Memory B cell (primary cell): ENCODE data around the gene PPP2R2C.

ENCODE experiments used
- ATAC-seq: fragments of 150-1000 bp; cut with Tn5 transposase; 2 replicates; pipeline ENCODE4 v1.10.0; 2021; ENCODE audit warnings: low read depth, mild to moderate bottlenecking, moderate library complexity
- DNase-seq, 2 donors: peaks; one replicate each; pipeline ENCODE4 v3.0.0; 2022; ENCODE audit warnings: low spot score in 2 of 2
- H3K27ac Mint-ChIP-seq: one replicate; pipeline ENCODE4 v1.8.0; 2022; ENCODE audit warnings: mild to moderate bottlenecking, moderate library complexity, mixed read lengths
- H3K27me3 Mint-ChIP-seq: one replicate; pipeline ENCODE4 v1.8.0; 2022; ENCODE audit warnings: mixed read lengths
- H3K36me3 Mint-ChIP-seq: one replicate; pipeline ENCODE4 v1.8.0; 2022; ENCODE audit warnings: mild to moderate bottlenecking, mixed read lengths
- H3K4me1 Mint-ChIP-seq: one replicate; pipeline ENCODE4 v1.8.0; 2022; ENCODE audit warnings: mixed read lengths
- H3K4me3 Mint-ChIP-seq: one replicate; pipeline ENCODE4 v1.8.0; 2022; ENCODE audit warnings: mild to moderate bottlenecking, moderate library complexity, mixed read lengths
- H3K9me3 Mint-ChIP-seq: one replicate; pipeline ENCODE4 v1.8.0; 2022; ENCODE audit warnings: mixed read lengths

The PPP2R2C gene

DNA sequence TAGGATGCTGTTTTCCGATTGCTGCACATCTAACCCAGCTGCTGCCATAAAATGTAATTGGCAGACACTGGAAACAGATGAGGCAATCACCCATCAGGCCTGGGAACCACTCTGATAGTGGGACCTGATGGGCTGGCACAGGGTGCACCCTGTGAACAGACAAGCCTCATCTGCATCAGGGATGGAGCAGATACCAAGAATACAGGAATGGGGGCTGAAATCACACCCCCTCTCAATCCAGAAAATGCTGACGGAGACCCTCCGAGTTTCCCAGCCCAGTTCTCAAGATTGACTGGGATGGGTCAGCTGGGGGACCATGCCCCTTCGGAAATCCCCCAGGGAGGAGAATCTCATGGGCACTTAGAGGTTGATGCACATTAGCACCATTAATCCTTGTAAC lies 28.8 kb upstream of the PPP2R2C start:
- ATAC-seq (no peak), DNase-seq (no peak)
- Mint-ChIP-seq H3K4me1 (no peaks in the 10 kb centered on the region), H3K36me3 (peaks cover 2% of the 10 kb centered on the region), H3K27me3 (peaks cover 14% of the 10 kb centered on the region), H3K9me3 (peaks cover 6% of the 10 kb centered on the region), H3K4me3 (no peak overlapping the region), H3K27ac (no peak overlapping the region)

DNA sequence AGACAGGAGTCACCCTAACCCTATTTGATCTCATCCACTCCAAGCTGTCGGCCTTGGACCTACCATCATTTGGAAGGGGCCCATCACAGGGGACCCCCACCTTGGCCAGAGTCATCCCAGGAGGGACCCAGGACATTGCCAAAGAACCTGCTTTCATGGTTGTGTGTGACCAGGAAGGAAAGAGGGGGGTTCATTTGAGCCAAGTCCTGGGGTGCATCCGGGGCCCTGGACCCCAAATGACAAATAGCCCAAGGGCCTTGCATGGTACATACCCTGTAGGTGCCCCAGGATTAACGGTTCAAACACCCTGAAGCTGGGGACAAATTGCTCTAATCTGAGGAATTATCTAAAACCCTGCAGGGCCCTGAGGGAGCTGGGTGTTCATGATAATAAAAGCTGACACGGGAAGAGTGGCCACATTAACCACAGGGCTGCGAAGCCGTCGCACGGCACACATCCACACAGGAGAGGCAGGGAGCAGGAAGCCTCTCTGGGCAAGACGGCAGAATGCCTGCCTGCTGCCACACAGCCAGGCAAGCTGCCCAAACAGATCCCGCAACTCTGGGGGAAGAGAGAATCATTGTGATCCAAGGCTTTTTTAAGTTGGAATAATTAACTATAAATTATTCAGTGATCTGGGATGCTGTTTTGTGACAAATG lies 28.2 kb upstream of the PPP2R2C start:
- peaks cover 6% of the 10 kb centered on the region for H3K9me3 Mint-ChIP-seq
- H3K36me3 Mint-ChIP-seq = peaks cover 2% of the 10 kb centered on the region
- no peak overlapping the region for H3K27ac Mint-ChIP-seq
- DNase-seq = no peak
- no peak overlapping the region for H3K4me3 Mint-ChIP-seq
- no peaks in the 10 kb centered on the region for H3K4me1 Mint-ChIP-seq
- H3K27me3 Mint-ChIP-seq = peaks cover 14% of the 10 kb centered on the region
- ATAC-seq = no peak

DNA sequence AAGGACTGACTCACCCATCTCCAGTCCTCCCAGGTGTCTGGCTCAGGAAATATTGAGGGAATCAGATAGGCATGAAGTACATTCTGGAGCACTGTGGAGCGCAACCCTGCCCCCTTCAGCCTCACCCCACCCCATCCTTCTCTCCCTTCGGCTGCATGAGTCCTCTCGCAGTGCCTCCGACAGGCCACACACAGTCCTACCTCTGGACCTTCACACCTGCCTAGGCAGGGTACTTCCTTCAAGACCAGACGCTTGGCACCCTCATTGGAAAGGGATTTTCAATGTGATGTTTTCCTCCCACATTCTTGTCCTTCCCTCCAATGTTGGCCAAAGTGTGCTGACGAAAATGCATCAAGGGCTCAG lies 26.8 kb upstream of the PPP2R2C start:
- peaks cover 17% of the 10 kb centered on the region for H3K27me3 Mint-ChIP-seq
- H3K9me3 Mint-ChIP-seq = peaks cover 5% of the 10 kb centered on the region
- no peak overlapping the region for H3K27ac Mint-ChIP-seq
- no peak for DNase-seq
- ATAC-seq = no peak
- no peaks in the 10 kb centered on the region for H3K4me1 Mint-ChIP-seq
- no peak overlapping the region for H3K4me3 Mint-ChIP-seq
- peaks cover 2% of the 10 kb centered on the region for H3K36me3 Mint-ChIP-seq

DNA sequence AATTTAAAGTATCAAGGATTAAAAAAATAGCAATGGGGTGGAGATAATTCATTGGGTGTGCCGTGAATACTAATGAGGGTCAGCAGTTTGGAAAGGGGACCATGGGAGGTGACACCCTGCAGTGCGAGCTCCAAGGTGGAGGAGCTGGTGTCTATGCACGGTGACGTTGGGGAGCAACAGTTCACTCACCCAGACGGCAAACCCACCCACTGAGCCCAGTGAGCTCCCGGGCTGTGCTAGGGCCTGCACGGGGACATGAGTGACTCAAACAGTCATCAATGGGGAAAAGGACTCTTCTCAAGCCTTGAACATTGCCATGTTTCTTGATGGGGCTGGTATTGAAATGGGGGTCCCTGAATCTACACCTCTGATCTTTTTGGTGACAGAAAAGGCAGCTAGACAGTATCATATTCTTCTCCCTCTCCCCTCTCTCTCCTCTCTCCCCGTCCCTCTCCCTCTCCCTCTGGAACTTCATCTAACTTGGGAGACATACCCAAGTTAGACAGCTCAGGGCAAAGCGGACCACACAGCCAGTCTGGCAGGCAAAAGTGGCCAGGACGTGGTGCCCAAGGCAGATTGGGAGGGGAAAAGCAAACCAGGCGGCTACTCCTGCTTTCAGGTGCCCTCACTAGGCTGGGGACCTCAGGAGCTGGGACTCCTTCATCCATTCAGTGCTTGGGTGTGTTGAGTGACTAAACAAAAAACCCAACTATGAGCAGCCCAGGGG lies 26.3 kb upstream of the PPP2R2C start:
- Mint-ChIP-seq H3K4me1 (no peaks in the 10 kb centered on the region), H3K27me3 (peaks cover 17% of the 10 kb centered on the region), H3K36me3 (peaks cover 2% of the 10 kb centered on the region), H3K27ac (no peak overlapping the region), H3K4me3 (no peak overlapping the region), H3K9me3 (peaks cover 1% of the 10 kb centered on the region)
- no peak for ATAC-seq
- DNase-seq = no peak

DNA sequence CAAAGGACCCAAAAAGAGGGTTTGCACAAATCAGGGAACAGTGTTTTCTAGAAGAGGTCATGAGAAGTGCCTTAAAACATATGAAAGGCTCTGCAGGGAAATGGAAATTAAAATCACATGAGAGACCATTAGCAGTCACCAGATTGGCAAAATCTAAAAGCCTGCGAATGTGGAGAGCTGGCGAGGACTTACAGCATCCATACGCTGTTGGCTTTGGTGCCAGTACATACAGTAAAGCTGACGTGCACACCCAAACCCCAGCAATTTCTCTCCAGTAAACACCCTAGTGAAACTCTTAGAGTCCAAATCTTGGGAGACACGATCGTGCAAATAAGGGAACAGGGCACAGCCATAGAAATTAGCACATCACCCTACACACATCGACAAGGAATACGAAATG lies 25.4 kb upstream of the PPP2R2C start:
- Mint-ChIP-seq H3K27me3 (peaks cover 17% of the 10 kb centered on the region), H3K36me3 (peaks cover 2% of the 10 kb centered on the region), H3K4me3 (no peak overlapping the region), H3K9me3 (peaks cover 1% of the 10 kb centered on the region), H3K27ac (no peak overlapping the region), H3K4me1 (no peaks in the 10 kb centered on the region)
- ATAC-seq (no peak), DNase-seq (no peak)

DNA sequence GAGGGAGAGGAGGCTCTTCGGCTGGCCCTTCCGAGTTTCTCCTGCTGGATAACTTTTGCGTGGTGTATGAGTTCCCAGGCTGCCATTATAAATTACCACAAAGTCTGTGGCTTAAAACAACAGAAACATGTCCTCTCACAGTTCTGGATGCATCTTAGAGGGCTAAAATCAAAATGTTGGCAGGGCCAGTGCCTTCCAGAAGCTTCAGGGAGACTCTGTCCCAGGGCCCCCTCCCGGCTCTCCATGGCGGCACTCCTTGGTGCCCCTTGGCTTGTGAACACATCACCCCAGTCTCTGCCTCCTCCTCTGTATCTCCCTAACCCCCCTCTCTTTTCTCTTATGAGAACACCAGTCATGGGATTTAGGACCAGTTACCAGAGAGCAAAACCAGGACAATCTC lies 23.3 kb upstream of the PPP2R2C start:
- ATAC-seq (no peak), DNase-seq (no peak)
- Mint-ChIP-seq H3K4me3 (no peak overlapping the region), H3K27ac (no peak overlapping the region), H3K4me1 (no peaks in the 10 kb centered on the region), H3K27me3 (peaks cover 11% of the 10 kb centered on the region), H3K9me3 (no peaks in the 10 kb centered on the region), H3K36me3 (no peaks in the 10 kb centered on the region)

DNA sequence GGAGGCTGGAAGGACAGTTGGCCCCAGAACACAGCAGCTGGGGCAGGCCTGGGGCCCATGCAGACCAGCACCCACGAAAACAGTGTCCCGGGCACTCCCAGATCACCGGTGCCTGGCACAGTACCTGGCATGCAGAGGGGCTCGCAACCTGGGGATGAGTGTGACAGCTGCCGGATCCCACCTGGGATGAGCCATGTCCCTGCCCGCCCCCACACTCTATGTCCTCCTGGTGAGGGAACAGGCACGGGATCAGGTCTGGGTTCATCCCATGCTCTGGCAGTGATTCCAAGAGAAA lies 22.8 kb upstream of the PPP2R2C start:
- DNase-seq = no peak
- Mint-ChIP-seq H3K4me1 (no peaks in the 10 kb centered on the region), H3K4me3 (no peak overlapping the region), H3K27me3 (peaks cover 11% of the 10 kb centered on the region), H3K36me3 (no peaks in the 10 kb centered on the region), H3K9me3 (no peaks in the 10 kb centered on the region), H3K27ac (no peak overlapping the region)
- ATAC-seq = no peak

DNA sequence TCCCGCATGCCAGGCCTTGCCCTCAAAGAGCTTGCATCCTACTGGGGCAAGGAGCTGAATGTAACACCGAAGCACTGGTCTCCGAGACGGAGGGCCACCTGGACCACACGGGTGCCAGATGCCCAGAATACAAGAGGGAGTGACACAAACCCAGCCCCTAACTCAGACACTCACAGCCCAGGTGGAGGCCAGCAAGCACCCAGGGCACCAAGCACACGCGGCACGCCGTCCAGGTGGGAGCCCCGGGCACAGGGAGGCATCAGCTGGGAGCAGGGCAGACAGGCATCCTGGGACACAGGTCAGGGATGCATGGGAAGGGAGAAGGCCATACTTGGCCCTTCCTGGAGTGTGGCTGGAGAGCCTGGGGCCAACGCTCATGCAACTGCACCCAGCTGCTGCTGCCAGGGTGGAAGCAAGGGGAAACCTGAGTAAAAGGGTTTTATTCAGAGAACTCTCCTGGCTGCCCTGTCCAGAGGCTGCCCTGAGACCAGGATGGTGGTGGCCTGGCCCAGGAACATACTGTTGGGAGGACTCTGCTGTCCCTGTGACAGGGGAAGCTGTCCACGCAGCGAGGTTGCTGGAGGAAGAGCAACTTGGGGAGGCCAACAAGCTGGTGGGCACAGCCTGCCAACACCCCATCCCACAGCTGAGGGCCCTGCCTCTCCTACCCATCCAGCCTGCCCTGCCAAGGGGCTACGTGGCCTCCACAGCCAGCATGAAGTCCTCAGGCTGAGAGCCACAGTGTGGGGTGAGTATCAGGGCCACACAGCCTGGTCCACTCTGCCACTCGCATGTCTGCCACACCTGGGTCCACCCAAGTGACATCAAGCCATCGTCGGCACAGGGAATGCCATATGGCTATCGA lies 22.2 kb upstream of the PPP2R2C start:
- H3K4me3 Mint-ChIP-seq = no peak overlapping the region
- no peak overlapping the region for H3K27ac Mint-ChIP-seq
- H3K36me3 Mint-ChIP-seq = no peaks in the 10 kb centered on the region
- DNase-seq (no peak), ATAC-seq (no peak)
- peaks cover 9% of the 10 kb centered on the region for H3K27me3 Mint-ChIP-seq
- no peaks in the 10 kb centered on the region for H3K4me1 Mint-ChIP-seq
- no peaks in the 10 kb centered on the region for H3K9me3 Mint-ChIP-seq

DNA sequence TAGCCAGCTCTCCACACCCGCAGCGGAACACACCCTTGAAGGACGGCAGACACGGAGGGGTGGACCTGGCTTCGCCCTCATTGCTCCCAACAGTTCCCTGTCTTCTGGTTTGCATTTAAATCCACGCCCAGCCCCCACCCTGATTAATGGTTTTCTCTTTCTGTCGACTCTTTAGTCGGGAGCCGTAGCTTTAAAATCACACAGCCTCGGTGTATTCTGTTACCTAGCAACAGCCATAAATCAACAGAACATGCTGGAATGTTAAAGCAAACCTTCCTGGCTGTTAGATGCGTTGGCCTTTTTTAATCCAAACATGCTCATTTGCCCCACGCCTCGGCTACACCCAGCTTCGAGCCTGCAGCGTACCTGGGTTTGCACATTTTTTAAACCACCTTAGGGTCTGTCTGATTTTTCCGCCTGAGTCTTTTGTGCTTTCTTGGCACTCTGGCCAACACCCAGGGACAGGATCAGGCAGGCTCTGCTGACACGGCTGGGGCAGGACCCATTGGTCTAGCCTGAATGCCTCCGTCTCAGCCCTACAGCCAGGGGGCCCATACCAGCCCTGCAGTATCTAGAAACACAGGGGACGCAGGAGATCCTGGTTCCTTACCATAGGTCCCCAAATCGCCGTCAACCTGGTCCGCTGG lies 21.4 kb upstream of the PPP2R2C start:
- no peaks in the 10 kb centered on the region for H3K9me3 Mint-ChIP-seq
- ATAC-seq = no peak
- H3K27me3 Mint-ChIP-seq = peaks cover 8% of the 10 kb centered on the region
- no peak for DNase-seq
- H3K4me3 Mint-ChIP-seq = no peak overlapping the region
- H3K27ac Mint-ChIP-seq = no peak overlapping the region
- H3K4me1 Mint-ChIP-seq = no peaks in the 10 kb centered on the region
- no peaks in the 10 kb centered on the region for H3K36me3 Mint-ChIP-seq

DNA sequence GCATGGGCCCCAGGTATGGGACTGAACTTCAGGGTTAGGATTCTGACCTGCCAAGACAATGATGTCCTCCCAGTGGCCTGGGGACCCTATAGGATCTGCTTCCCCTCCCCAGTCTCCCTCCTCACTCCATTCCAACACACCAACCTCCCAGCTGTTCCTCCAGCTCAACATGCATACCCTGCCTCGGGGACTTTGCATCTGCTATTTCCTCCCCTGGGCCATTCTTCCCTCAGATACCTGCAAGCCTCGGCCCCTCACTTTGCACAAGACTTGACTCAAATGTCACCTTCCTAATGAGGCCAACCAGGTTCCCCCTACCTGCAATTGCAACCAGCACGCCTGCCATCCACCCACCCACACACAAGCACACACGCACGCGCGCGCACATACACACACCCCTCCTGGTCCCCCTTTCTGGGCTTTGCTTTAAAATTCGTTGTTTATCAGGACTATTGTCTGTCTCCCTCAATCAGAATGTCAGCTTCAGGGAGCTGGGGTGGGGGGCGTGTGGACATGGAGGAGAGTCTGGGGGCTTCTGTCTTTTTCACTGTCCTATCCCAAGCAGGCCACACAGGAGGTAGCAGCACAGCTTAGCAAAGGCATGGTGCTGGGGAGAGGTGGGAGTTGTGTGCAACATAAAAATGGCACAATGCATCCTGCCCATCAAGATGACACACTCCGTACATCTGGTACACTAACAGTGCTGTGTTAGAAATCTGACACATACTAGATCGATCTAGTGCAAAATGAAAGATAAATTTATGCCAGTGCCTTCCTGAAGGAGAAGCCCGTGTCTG lies 20.6 kb upstream of the PPP2R2C start:
- Mint-ChIP-seq H3K4me1 (no peaks in the 10 kb centered on the region), H3K27me3 (peaks cover 8% of the 10 kb centered on the region)
- ATAC-seq = no peak

DNA sequence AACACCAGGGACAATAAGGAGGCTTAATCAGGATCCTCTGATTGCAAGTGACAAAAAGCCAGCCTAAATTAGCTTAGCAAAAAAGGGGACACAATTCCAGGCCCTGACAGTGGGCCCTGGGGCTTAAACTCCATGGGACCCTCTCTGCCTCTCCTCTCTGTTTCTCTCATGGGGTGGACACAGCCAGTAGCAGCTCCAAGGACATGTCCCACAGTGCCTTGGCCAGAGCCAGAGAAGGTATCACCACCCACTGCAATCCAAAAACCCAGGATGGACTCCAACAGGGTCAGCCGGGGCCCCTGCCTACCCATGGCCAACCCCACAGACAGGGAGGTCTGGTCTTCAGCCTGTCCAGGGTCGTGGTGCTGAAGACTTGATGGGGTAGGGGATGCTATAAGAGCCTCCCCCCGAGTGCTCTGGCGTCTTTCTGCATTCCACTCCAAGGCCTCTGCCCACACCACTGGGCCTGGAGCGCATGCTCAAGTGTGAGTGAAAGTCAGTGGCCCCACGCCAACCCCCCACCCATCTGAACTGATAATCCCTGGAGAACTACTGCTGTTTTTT lies 19.7 kb upstream of the PPP2R2C start:
- H3K9me3 Mint-ChIP-seq = peaks cover 7% of the 10 kb centered on the region
- DNase-seq (no peak), ATAC-seq (no peak)
- no peaks in the 10 kb centered on the region for H3K4me1 Mint-ChIP-seq
- H3K4me3 Mint-ChIP-seq = no peak overlapping the region
- H3K36me3 Mint-ChIP-seq = no peaks in the 10 kb centered on the region
- no peak overlapping the region for H3K27ac Mint-ChIP-seq
- H3K27me3 Mint-ChIP-seq = peaks cover 8% of the 10 kb centered on the region

More for the DNA sequence above, 20.6 kb upstream of the PPP2R2C start:
- Mint-ChIP-seq H3K4me3 (no peak overlapping the region), H3K36me3 (no peaks in the 10 kb centered on the region), H3K27ac (no peak overlapping the region), H3K9me3 (peaks cover under 1% of the 10 kb centered on the region)
- no peak for DNase-seq

DNA sequence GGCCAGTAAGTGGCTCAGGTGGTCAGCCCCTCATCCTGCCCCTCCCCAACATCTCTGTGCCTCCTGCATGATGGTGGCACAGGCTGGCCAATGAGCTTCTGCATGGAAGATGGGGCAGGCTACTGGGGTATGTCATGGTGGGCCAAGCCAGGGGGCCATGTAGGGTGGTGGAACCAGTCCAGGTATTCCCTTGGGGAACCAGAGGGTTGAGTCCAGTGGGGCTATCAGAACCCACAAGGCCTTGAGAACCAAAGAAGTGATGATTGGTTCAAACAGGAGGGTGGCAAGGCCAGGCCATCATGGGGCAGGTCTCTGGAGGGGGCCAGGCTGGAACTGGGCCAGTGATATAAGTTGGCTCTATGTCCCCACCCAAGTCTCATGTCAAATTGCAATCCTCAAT lies 18.8 kb upstream of the PPP2R2C start:
- H3K36me3 Mint-ChIP-seq = no peaks in the 10 kb centered on the region
- H3K27ac Mint-ChIP-seq = no peak overlapping the region
- H3K4me3 Mint-ChIP-seq = no peak overlapping the region
- H3K9me3 Mint-ChIP-seq = peaks cover 7% of the 10 kb centered on the region
- no peak for DNase-seq
- peaks cover 6% of the 10 kb centered on the region for H3K27me3 Mint-ChIP-seq
- no peaks in the 10 kb centered on the region for H3K4me1 Mint-ChIP-seq
- ATAC-seq = no peak

DNA sequence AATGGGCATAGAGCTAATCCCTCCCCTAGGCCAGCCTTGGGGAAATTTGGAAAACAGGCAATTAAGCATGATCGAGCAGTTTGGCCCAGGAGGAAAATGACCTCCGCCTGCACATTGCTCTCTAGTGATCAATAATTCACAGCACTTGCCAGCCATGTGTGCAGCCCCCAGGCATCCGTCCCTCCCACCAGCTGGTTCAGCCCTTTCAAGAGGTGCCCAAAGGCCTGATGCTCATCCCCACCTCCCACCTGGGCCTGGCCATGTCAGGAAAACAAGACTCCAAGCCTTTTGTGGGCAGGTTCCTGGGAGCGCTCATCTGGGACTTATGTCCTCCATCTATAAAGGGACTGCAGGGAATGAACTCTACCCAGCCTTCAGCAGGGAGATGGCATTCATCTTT lies 17.5 kb upstream of the PPP2R2C start:
- Mint-ChIP-seq H3K4me1 (no peaks in the 10 kb centered on the region), H3K27me3 (peaks cover 6% of the 10 kb centered on the region), H3K27ac (no peak overlapping the region), H3K36me3 (no peaks in the 10 kb centered on the region), H3K4me3 (no peak overlapping the region), H3K9me3 (peaks cover 9% of the 10 kb centered on the region)
- DNase-seq = no peak
- ATAC-seq = no peak
